HUDEP-2 (cell line): Measurements from ENCODE around the gene THRB.
"Not testable (repeated sequence)": the region's sequence is repeated elsewhere in the genome, so short reads cannot be mapped to it uniquely, and the experiment has no call there.

Experiments
- DNase-seq, 76 experiments: peaks; one replicate each; lab custom pipeline; 2025; ENCODE audit not compliant: unreplicated experiment in 76 of 76; lab: John Stamatoyannopoulos, UW

The THRB gene

GRCh38 chr3:24451461-24452099 lies 43.1 kb downstream of the THRB start:
- DNase-seq: no peak

DNA sequence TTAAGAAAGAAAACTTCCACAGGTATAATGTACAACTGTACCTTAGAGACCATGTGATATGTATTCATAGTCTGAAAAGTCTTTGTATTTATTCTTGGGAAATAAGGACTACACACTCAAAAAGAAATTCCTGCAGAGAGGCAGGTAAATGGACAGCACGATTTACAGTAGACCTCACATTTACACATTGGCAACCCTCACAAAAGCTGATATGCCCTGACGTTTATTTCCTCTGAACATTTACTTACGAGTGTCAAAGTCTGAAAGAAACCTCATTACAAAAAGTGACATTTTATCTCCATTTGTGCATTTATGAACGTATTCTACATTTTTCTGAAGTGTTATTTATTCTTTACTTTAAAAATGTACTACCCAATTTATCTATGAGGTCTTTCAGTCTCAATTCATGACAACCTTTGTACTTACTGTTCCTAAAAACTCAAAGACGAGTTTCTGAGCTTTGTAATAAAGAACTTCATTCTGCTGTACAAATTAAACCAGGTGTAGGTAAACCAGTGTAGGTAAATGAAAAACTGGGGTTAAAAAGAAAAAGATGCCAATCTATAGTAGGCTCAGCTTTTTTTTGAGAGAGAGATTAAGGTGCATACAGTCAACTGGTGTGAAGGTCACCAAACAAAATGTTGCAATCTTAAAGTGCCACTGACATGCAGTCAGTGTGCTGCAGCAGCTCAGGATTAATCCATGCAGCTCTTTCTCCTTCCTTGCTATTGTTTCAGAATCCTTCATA lies 44.3 kb downstream of the THRB start:
- no peak for DNase-seq

DNA sequence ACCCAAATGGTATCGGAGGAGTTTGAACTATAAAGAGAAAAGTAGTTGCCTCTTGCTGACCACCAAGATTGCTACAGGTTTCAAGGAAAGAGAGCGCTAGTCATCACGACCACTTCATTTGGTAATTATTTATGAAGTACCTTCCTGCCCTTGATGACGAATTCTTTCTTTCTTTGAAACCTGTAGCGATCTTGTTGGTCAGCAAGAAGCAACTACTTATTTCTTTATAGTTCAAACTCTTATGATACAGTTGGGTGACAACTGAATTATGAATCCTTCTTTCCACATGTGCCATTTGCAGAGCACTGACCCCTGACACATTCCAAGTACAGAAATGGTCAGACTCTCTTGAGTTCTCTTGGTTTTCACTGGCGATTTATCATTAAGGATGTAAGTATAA lies 46.8 kb downstream of the THRB start:
- DNase-seq: no peak

- DNase-seq: no peak
Observed at GRCh38 chr3:24446032-24446431, 48.6 kb downstream of the THRB start.

GRCh38 chr3:24443476-24443875 lies 51.2 kb downstream of the THRB start:
- DNase-seq: no peak

- DNase-seq: no peak
Observed at GRCh38 chr3:24440760-24441464, 53.7 kb downstream of the THRB start.

DNA sequence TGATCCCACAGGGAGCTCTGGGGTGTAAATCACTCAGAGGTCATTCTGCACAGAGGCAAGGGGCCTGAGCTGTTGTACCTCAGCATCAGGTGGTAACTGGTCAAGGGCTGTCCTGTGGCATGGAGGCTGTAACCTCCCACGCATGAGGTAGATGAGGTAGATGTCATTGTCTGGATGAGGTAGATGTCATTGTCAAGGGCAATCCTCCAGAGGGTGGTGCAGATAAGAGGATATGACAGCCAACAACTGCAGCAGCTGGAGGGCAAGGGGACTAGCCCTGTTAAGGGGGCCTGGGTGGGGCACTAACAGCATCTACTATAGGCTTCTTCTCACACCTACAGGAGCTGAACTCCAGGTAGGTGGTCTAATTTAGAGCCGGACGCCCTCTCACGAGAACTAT lies 55.6 kb downstream of the THRB start:
- peak in 27 of 76 experiments; percentile 1 to 35 (median 13) for DNase-seq

- DNase-seq: no peak
Observed at GRCh38 chr3:24437326-24437725, 57.3 kb downstream of the THRB start.

GRCh38 chr3:24435584-24435983 lies 59.1 kb downstream of the THRB start:
- DNase-seq: no peak

DNA sequence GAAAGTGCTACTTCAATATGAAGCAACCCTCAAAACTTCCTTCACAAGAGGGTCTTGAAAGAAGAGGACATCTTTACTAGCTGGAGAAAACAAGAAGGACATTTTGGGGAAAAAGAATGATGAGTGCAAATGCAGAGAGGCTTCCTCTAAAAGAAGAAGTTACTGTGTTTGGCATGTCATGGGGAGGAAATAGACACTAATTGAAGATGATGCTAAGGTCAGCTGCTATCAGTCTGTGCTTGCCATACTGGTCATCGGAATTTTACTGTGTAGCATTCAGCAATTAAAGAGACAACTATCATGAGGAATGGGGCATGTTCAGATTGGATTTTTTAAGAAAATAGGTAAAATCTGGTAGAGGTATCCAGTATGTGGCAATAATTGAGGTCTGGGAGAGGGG lies 60.0 kb downstream of the THRB start:
- no peak for DNase-seq

DNA sequence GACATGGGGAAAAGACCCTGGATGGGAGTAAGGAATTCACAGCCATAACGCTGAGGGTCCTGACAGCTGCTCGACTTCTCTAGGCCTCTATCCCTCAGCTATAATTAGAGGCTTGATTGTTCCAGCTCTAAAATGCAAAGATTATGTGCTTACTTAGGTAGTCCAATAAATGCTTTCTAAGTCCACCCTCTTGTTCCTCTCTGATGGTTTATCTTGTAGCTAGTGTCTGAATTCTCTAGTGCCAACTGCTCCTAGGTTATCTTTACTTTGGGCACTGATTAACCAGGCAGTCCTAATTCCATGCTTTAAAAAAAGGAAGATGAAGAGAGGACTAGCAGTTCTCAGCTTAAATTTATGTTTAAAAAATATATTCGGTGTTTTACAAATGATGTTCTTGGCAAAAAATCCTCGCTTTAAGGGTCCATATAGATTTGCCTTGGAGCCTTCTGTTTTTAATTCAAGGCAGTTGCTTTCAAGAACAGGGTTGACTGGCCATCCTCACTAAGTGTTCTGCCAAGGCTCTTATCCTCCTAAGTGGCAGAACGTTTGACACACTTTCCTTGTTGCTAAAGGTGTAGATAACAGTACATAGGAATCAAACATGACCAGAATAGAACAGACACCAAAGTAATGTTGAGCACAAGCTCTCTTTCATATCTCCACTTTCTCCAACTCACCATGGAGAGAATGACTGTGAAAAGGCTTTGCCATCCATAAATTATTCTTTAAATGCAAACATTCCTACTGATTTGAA lies 60.6 kb downstream of the THRB start:
- DNase-seq: no peak

DNA sequence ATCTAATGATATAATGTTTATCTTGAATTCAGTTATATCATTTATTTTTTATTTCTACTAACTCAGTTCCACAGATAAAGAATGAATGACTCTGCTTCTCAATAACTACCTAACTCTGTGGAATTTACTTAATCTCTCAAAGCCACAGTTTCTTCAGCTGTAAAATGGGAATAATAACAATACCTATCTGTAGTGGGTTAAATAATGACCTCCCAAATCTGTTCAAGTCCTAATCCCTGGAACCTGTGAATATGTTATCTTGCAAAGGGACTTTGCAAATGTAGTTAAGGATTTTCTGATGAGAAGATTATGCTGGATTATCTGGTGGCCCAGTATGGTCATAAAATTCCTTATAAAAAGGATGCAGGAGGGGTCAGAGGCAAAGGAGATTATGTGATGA lies 61.7 kb downstream of the THRB start:
- no peak for DNase-seq

GRCh38 chr3:24428481-24428880 lies 66.2 kb downstream of the THRB start:
- no peak for DNase-seq

DNA sequence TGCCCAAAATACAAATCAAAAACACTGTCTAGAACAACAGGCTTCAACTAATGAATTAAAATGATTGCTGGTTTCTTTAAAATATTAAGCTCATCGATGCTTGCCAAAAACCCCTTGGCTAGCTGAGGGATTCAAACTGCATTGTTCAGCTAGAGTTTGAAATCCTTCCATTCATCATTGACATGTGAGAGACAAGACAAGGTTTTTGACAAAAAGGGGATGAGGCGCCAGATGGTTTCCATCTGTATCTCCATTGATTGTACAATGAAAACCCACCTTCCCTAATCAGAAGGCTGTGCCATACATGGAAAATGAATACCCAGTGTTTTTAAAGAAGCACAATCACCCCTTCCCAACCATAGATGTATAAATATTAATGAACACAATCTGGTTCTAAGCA lies 67.8 kb downstream of the THRB start:
- DNase-seq: no peak

DNA sequence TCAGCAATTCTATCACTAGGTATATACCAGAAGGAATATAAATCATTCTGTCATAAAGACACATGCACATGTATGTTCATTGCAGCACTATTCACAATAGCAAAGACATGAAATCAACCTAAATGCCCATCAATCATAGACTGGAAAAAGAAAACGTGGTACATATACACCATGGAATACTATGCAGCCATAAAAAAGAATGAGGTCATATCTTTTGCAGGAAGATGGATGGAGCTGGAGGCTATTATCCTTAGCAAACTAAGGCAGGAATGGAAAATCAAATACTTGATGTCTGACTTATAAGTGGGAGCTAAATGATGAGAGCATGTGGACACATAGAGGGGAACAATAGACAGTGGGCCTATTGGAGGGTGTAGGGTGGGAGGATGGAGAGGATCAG lies 73.8 kb downstream of the THRB start:
- not testable (repeated sequence) for DNase-seq

- DNase-seq: no peak
Observed at GRCh38 chr3:24420224-24420623, 74.4 kb downstream of the THRB start.

DNA sequence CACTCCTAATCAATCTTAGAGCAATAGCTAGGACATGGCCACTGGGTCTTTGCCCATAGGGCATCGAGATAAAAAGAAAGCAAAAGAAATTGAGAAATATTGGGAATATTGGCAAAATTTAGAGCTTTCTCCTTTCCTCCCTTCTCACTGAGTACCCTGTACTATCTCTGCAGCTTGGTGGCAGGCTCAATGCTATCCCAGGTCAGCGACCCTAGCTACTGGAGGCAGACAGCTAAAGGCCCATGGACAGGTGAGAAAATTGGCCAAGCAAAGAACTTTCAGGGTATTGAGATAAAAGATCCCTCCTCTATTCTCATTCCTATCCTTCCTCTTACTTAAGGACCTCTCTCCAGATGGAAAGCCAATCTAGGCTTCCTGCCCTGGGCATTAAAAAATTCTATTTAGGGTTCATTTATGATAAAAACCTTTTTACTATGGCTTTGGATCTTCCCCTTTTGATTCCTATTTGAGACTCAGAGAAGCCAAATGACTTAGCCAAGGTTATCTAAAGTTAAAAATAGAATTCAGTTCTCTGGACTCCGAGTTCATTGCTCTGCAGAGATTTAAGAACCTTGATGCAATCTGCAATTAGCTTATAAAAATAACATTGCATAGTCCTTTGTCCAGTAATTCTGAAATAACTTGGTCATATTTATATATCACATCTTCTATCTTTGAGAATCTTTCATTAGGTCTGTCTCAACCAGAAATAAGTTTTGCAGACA lies 75.4 kb downstream of the THRB start:
- DNase-seq: no peak

- no peak for DNase-seq
Observed at GRCh38 chr3:24417730-24418129, 76.9 kb downstream of the THRB start.

GRCh38 chr3:24416224-24416623 lies 78.4 kb downstream of the THRB start:
- DNase-seq: no peak

DNA sequence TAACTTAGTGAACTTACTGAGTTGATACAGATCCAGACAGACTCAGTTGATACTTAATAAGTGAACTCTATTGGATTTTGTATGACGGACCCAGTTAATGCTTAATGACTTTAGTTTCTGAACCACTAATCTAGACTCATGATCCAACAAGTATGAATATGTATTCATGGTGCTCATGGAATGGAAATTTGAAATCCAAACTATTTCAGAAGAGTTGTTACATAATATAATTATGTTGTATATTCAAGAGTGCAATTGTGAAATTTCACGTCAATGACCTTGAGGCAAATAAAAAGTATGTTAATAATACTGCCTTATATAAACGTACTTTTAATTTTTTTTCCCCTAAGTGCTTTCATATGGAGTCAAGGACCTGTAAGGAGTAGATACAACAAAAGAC lies 78.8 kb downstream of the THRB start:
- no peak for DNase-seq

DNA sequence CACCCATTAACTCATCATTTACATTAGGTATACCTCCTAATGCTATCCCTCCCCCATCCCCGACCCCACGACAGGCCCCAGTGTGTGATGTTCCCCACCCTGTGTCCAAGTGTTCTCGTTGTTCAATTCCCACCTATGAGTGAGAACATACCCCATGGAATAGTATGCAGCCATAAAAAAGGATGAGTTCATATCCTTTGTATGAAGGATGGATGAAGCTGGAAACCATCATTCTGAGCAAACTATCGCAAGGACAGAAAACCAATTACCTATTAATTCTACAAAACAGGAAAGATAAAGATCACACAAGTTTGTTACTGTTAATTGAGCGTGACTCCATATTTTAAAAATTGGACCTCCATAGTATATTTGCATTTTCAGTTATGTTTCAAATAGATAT lies 81.0 kb downstream of the THRB start:
- DNase-seq: not testable (repeated sequence)
